Measurements from ENCODE around the gene SGSM1. TPM values are rescaled to one million over a fixed set of nuclear protein-coding genes. Genes with fewer than 3 reads are reported as not detected.

The SGSM1 gene
- polyA plus RNA-seq, 1 of the 3 experiments (the other 2 are of a cell fraction), result 0.15 TPM

- Histone ChIP-seq H4K20me1 (ENCODE audit: insufficient read depth) (no peaks in the 10 kb centered on the region), H3K9ac (no peak overlapping the region), H3K27ac (ENCODE audit: low read depth in 2 of 2, low read length in 1 of 2) (no peak overlapping the region), H3K4me3 (ENCODE audit: low read depth in 2 of 2, low read length in 1 of 2) (no peak overlapping the region), H2AFZ (ENCODE audit: low read depth) (no peak overlapping the region), H3K4me1 (ENCODE audit: control insufficient read depth in 1 of 2, insufficient read depth in 2 of 2, low read depth in 1 of 2, low read length in 1 of 2) (no peaks in the 10 kb centered on the region), H3K36me3 (replicated peaks in 1 of 2; ENCODE audit: control insufficient read depth in 1 of 2, insufficient read depth in 2 of 2, low read length in 1 of 2) (no peaks in the 10 kb centered on the region), H3K27me3 (ENCODE audit: insufficient read depth) (no peaks in the 10 kb centered on the region), H3K79me2 (ENCODE audit: insufficient read depth) (no peaks in the 10 kb centered on the region), H3F3A (replicated peaks; ENCODE audit: insufficient read depth) (no peaks in the 10 kb centered on the region), H3K9me3 (no peaks in the 10 kb centered on the region), H3K9me2 (no peaks in the 10 kb centered on the region), H3K4me2 (no peak overlapping the region)
- ChIA-PET POLR2A (no interaction called here), CTCF (interaction anchor here (1.4 kb wide), 2 partner anchors 29 to 76 kb away, joined by 4 to 7 read pairs; no protein-coding TSS in a partner anchor)
- no peak for DNase-seq
- no peak for TF ChIP-seq TEAD4 (IDR thresholded peaks at IDR 0.05; ENCODE audit: borderline replicate concordance, insufficient read depth)
- no peak for TF ChIP-seq CHD2 (IDR thresholded peaks at IDR 0.05; ENCODE audit: low read length, partially characterized antibody)
- TF ChIP-seq SIN3A (IDR thresholded peaks at IDR 0.05; ENCODE audit: borderline replicate concordance, low read depth, low read length), result no peak
- TF ChIP-seq SMC3 (IDR thresholded peaks at IDR 0.05; ENCODE audit: low read depth, low read length), result no peak
- TF ChIP-seq RCOR1 (IDR thresholded peaks at IDR 0.05; ENCODE audit: low read length), result no peak
- TF ChIP-seq REST (IDR thresholded peaks at IDR 0.05; ENCODE audit: low read depth, low read length), result no peak
- TF ChIP-seq NFIC (IDR thresholded peaks at IDR 0.05; ENCODE audit: borderline replicate concordance), result no peak
- TF ChIP-seq POLR2AphosphoS5 (IDR thresholded peaks at IDR 0.05; ENCODE audit: low read depth, low read length), result no peak
- no peak for TF ChIP-seq TAF1 (IDR thresholded peaks at IDR 0.05; ENCODE audit: borderline replicate concordance, low read depth, low read length)
- 40% methylated on average over 2 of the region's 2 CpGs for WGBS (ENCODE audit: low lambda C conversion rate)
These were observed 73.0 kb downstream of the SGSM1 start for GRCh38 chr22:24878969-24879368.

GRCh38 chr22:24883432-24883831, 77.4 kb downstream of the SGSM1 start:
- Histone ChIP-seq H3K9ac (no peak overlapping the region), H3K36me3 (replicated peaks in 1 of 2; ENCODE audit: control insufficient read depth in 1 of 2, insufficient read depth in 2 of 2, low read length in 1 of 2) (no peaks in the 10 kb centered on the region), H3K9me3 (no peaks in the 10 kb centered on the region), H3K9me2 (no peaks in the 10 kb centered on the region), H3K27ac (ENCODE audit: low read depth in 2 of 2, low read length in 1 of 2) (no peak overlapping the region), H3K4me2 (no peak overlapping the region), H3K4me3 (ENCODE audit: low read depth in 2 of 2, low read length in 1 of 2) (no peak overlapping the region), H2AFZ (ENCODE audit: low read depth) (no peak overlapping the region), H3F3A (replicated peaks; ENCODE audit: insufficient read depth) (no peaks in the 10 kb centered on the region), H3K4me1 (ENCODE audit: control insufficient read depth in 1 of 2, insufficient read depth in 2 of 2, low read depth in 1 of 2, low read length in 1 of 2) (no peaks in the 10 kb centered on the region), H3K27me3 (ENCODE audit: insufficient read depth) (no peaks in the 10 kb centered on the region; the same call in 1 of the 2 replicates), H4K20me1 (ENCODE audit: insufficient read depth) (no peaks in the 10 kb centered on the region), H3K79me2 (ENCODE audit: insufficient read depth) (no peaks in the 10 kb centered on the region)
- POLR2A ChIA-PET, result no interaction called here
- TF ChIP-seq YY1 (IDR thresholded peaks at IDR 0.05; ENCODE audit: low read depth), result no peak
- 71% methylated on average over 6 of the region's 6 CpGs for WGBS (ENCODE audit: low lambda C conversion rate)
- CTCF ChIA-PET, result no interaction called here
- no peak for DNase-seq

All from SK-N-SH (cell line).